Large intestine (tissue), 3 donors: ENCODE results near the gene WDR7. TPM values are rescaled to one million over a fixed set of nuclear protein-coding genes. Genes with fewer than 3 reads are reported as not detected.

Source experiments
- DNase-seq, 2 donors: peaks; one replicate each; pipeline versions ENCODE4 v3.0.0 to v3.0.0-alpha.2; 2013
- H3K27ac ChIP-seq: one replicate; pipeline ENCODE4 v1.5.1; 2013; ENCODE audit warnings: low read length
- H3K27me3 ChIP-seq: 2 replicates; pipeline ENCODE4 v1.6.1; 2013; ENCODE audit warnings: low read length; ENCODE audit not compliant: control insufficient read depth, insufficient read depth
- H3K36me3 ChIP-seq: 2 replicates; pipeline ENCODE4 v1.6.1; 2013; ENCODE audit warnings: low read length; ENCODE audit not compliant: control insufficient read depth, insufficient read depth
- H3K4me1 ChIP-seq: one replicate; pipeline ENCODE4 v1.6.1; 2013; ENCODE audit warnings: low read length; ENCODE audit not compliant: control insufficient read depth, insufficient read depth
- H3K4me3 ChIP-seq: one replicate; pipeline ENCODE4 v1.5.1; 2013; ENCODE audit warnings: low read length
- H3K9me3 ChIP-seq: one replicate; pipeline ENCODE4 v1.6.1; 2013; ENCODE audit warnings: mild to moderate bottlenecking, low read depth, low read length, moderate library complexity; ENCODE audit not compliant: control insufficient read depth
- WGBS: methylation state at CpG from one replicate; pipeline ENCODE4 v1.1.5; 2013; ENCODE audit warnings: low lambda C conversion rate; ENCODE audit not compliant: insufficient coverage; 5-methylcytosine and 5-hydroxymethylcytosine counted together
- polyA plus RNA-seq: library from polyadenylated mRNA; unstranded; fragments of 120-200 nt; gene quantifications from one replicate; pipeline ENCODE4 v1.2.1, GENCODE V29; 2013

Gene WDR7
- polyA plus RNA-seq, 1 donor, result 9.0 TPM

- no peaks in the 10 kb centered on the region for H3K36me3 ChIP-seq
- no peak overlapping the region for H3K4me3 ChIP-seq
- no peak overlapping the region for H3K27ac ChIP-seq
- H3K4me1 ChIP-seq, result no peaks in the 10 kb centered on the region
- WGBS, result no CpG with 5 or more reads among the region's 7 CpGs
- H3K27me3 ChIP-seq, result no peaks in the 10 kb centered on the region
- H3K9me3 ChIP-seq, result no peaks in the 10 kb centered on the region
- no peak for DNase-seq
These were observed 364.3 kb downstream of the WDR7 start for GRCh38 chr18:57015451-57015850.

- H3K27ac ChIP-seq, result no peak overlapping the region
- H3K9me3 ChIP-seq, result no peaks in the 10 kb centered on the region
- WGBS, result no CpG with 5 or more reads among the region's 3 CpGs
- no peaks in the 10 kb centered on the region for H3K36me3 ChIP-seq
- DNase-seq, result no peak
- H3K4me3 ChIP-seq, result no peak overlapping the region
- no peaks in the 10 kb centered on the region for H3K4me1 ChIP-seq
- no peaks in the 10 kb centered on the region for H3K27me3 ChIP-seq
These were observed 367.7 kb downstream of the WDR7 start for GRCh38 chr18:57018845-57019244.

- Histone ChIP-seq H3K36me3 (peaks cover 7% of the 10 kb centered on the region), H3K4me3 (no peak overlapping the region), H3K27ac (no peak overlapping the region), H3K27me3 (no peaks in the 10 kb centered on the region), H3K4me1 (no peaks in the 10 kb centered on the region), H3K9me3 (no peaks in the 10 kb centered on the region)
- no peak for DNase-seq
- 100% methylated on average over 1 of the region's 4 CpGs for WGBS
These were observed 371.6 kb downstream of the WDR7 start for GRCh38 chr18:57022716-57023115.

DNA sequence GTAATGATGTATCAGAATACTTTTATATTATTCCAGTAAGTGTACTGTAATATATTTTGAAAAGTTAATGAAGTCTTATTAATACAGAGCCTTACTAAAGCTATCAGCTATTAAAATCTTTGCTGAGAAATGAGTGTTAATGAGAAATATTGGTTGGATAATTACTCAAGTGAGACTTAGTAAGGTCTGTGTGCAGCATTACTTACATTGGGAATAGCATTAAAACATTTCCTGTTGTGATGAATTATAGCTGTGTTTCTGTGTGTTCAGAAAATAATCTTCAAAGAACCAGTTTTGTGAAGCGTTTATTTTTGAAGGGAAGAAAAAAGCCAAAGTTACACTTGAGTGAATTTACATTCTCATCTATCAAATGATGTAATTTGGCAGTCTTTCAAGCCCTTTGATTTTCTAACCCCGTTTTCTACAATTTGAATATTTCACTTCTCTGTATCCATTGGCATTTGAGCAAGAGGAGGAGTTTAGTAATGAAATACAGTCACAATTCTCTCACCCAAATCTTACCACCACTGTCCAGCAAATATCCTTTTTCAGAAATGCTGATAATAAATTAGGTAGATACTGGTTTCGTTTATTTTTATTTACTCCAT, 372.2 kb downstream of the WDR7 start:
- H3K9me3 ChIP-seq, result no peaks in the 10 kb centered on the region

DNA sequence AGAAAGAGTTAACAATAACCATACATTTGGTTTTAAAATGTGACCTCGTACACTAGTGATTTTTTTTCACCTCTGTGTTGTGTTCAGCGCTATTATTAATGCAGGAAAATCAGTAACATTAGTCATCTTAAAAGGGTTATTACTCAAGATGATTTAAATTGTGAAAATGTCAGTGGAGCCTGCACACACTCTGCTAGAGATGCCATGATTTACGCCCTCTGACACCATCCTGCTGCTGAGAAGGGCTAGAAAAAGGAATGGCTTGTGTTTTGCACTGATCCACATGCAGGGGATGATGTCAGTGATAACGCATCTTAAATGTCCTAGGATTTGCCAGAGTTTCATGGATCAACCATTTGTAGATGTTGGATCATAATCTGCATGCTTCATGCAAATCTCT, 374.4 kb downstream of the WDR7 start:
- Histone ChIP-seq H3K4me3 (no peak overlapping the region), H3K27me3 (no peaks in the 10 kb centered on the region), H3K4me1 (no peaks in the 10 kb centered on the region), H3K36me3 (peaks cover 17% of the 10 kb centered on the region), H3K9me3 (no peaks in the 10 kb centered on the region), H3K27ac (no peak overlapping the region)
- WGBS, result no CpG with 5 or more reads among the region's 4 CpGs
- no peak for DNase-seq

More for the DNA sequence above, 372.2 kb downstream of the WDR7 start:
- 50% methylated on average over 2 of the region's 3 CpGs for WGBS
- no peak overlapping the region for H3K27ac ChIP-seq
- H3K4me3 ChIP-seq, result no peak overlapping the region
- no peak for DNase-seq
- peaks cover 10% of the 10 kb centered on the region for H3K36me3 ChIP-seq
- H3K27me3 ChIP-seq, result no peaks in the 10 kb centered on the region
- H3K4me1 ChIP-seq, result no peaks in the 10 kb centered on the region

- no peak for DNase-seq
- H3K27me3 ChIP-seq, result no peaks in the 10 kb centered on the region
- H3K9me3 ChIP-seq, result no peaks in the 10 kb centered on the region
- no peak overlapping the region for H3K4me3 ChIP-seq
- H3K27ac ChIP-seq, result no peak overlapping the region
- H3K36me3 ChIP-seq, result peaks cover 17% of the 10 kb centered on the region
- WGBS, result 100% methylated on average over 1 of the region's 2 CpGs
- H3K4me1 ChIP-seq, result no peaks in the 10 kb centered on the region
These were observed 375.2 kb downstream of the WDR7 start for GRCh38 chr18:57026316-57026715.

DNA sequence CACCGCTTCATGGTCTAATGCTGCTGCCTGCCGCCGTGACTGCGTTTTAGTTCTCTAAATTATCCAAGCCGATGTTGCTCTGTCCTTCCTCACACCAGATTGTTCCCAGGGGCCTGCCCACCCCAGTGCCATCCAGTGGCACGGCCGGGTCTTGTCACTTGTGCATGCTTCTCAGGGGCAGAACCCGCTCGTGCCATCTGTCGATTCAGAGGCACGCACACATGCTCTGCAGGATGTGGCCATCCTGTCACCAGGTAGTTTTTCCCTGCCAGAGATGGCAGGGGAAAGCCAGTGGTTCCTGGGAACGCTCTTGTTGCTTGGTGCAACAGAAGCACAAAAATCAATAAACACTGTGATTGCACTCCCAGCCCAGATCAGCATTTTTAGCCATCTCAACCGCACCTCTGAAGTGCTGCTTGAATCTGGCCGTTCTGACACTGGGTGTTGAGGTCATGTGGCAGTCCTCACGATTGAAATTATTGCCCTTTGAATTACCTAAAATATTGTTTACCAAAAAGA, 376.1 kb downstream of the WDR7 start:
- H3K36me3 ChIP-seq, result peaks cover 17% of the 10 kb centered on the region
- peak in 1 of 2 donors; percentile 11 for DNase-seq
- H3K27me3 ChIP-seq, result no peaks in the 10 kb centered on the region

GRCh38 chr18:57029761-57030160, 378.6 kb downstream of the WDR7 start:
- Histone ChIP-seq H3K27ac (no peak overlapping the region), H3K4me3 (no peak overlapping the region), H3K27me3 (no peaks in the 10 kb centered on the region), H3K36me3 (peaks cover 17% of the 10 kb centered on the region), H3K9me3 (no peaks in the 10 kb centered on the region), H3K4me1 (no peaks in the 10 kb centered on the region)
- no peak for DNase-seq
- no CpG with 5 or more reads among the region's 5 CpGs for WGBS

More for the DNA sequence above, 376.1 kb downstream of the WDR7 start:
- Histone ChIP-seq H3K9me3 (no peaks in the 10 kb centered on the region), H3K4me3 (no peak overlapping the region), H3K4me1 (no peaks in the 10 kb centered on the region), H3K27ac (no peak overlapping the region)
- no CpG with 5 or more reads among the region's 15 CpGs for WGBS

- no peak overlapping the region for H3K27ac ChIP-seq
- H3K4me3 ChIP-seq, result no peak overlapping the region
- no peaks in the 10 kb centered on the region for H3K4me1 ChIP-seq
- peaks cover 17% of the 10 kb centered on the region for H3K36me3 ChIP-seq
- no peak for DNase-seq
- no peaks in the 10 kb centered on the region for H3K9me3 ChIP-seq
- WGBS, result 100% methylated on average over 3 of the region's 5 CpGs
- H3K27me3 ChIP-seq, result no peaks in the 10 kb centered on the region
These were observed 379.3 kb downstream of the WDR7 start for GRCh38 chr18:57030417-57030816.

DNA sequence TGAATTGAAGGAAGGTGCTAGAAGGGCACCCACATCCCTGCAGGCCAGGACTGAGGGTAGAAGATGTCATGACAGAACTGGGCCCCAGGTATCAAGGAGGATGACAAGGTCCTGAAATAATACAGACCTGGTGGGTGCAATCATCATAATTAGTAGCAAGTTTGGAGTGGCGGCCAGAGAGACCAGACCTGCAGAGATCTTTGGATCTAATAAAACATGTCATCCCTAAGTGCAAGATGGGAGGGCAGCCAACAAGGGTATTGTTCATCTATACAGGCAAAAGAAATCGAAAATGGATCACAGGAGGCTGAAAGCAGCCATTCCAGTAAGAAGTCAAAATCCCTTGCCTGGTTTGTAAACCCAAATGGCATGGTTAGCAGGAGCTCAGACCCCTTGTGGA, 384.4 kb downstream of the WDR7 start:
- Histone ChIP-seq H3K4me1 (no peaks in the 10 kb centered on the region), H3K4me3 (no peak overlapping the region), H3K27ac (no peak overlapping the region), H3K27me3 (no peaks in the 10 kb centered on the region), H3K36me3 (no peaks in the 10 kb centered on the region), H3K9me3 (no peaks in the 10 kb centered on the region)
- no CpG with 5 or more reads among the region's 2 CpGs for WGBS
- no peak for DNase-seq

- H3K4me1 ChIP-seq, result no peaks in the 10 kb centered on the region
- no peaks in the 10 kb centered on the region for H3K27me3 ChIP-seq
- no peaks in the 10 kb centered on the region for H3K36me3 ChIP-seq
- H3K27ac ChIP-seq, result no peak overlapping the region
- DNase-seq, result no peak
- no peaks in the 10 kb centered on the region for H3K9me3 ChIP-seq
- WGBS, result no CpG with 5 or more reads among the region's 6 CpGs
- H3K4me3 ChIP-seq, result no peak overlapping the region
These were observed 387.2 kb downstream of the WDR7 start for GRCh38 chr18:57038395-57038794.
